SK-N-MC (cell line): ENCODE results near the gene RGS10.

Experiments used
- EZH2 ChIP-seq: fragments of 200-600 bp; sonication (generic); IDR thresholded peaks from one replicate; pipeline ENCODE4 v1.6.1; 2017; ENCODE audit warnings: antibody characterized with exemption
- POLR2AphosphoS5 ChIP-seq: IDR thresholded peaks from 2 replicates; pipeline ENCODE4 v1.6.1; 2012; ENCODE audit warnings: mild to moderate bottlenecking, low read depth, low read length, borderline replicate concordance

DNA sequence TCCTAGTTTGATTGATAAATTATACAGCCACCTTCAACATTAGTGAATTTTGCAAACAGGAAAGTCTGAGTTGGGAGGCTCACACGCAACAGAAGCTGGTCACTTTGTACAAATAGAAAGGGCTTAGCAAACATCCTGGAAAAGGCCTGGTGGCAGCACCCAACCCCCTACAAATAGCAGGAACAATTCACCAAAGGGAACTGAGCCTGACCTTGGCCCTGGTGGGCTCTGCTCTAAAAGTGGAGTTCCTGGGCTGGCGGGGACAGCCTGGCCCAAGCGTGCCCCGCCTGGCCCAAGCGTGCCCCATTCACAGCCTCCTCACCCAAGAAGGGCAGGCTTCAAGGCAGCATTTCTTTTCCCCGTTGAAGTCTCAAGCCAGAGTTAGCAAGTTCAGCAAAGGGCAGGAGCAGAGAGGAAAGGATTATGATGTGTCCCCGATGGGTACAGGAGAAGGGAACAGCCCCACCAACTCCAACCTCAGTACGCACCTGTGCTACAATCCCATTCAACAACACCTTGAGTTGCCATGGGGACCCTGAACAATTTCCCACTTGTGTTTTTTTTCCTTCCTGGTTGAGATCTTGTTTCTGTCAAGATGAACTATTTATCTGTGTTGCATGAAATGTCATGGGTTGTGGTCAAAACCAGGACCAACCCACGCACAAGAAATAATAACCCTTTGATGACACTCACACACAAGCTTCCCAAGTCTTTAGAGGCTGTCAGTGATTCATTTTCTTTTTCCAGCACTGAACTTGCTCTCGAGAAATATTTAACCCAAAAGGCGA lies 43.4 kb downstream of the RGS10 start:
- TF ChIP-seq EZH2 (no peak), POLR2AphosphoS5 (no peak)
